SK-N-SH treated with all-trans-retinoic acid at 6 μM for 48 hours (cell line): Measurements from ENCODE around the gene STK39.

ENCODE experiments used
- ATAC-seq: fragments of 200-7000 bp; cut with Tn5 transposase; 3 replicates; pipeline ENCODE4 v1.9.1; 2020; ENCODE audit warnings: mild to moderate bottlenecking, moderate library complexity
- ARNTL ChIP-seq: fragments of 450-650 bp; formaldehyde crosslinking; IDR thresholded peaks from 2 replicates; pipeline ENCODE4 v1.5.0; 2020; ENCODE audit warnings: low read depth, mild to moderate bottlenecking, moderate library complexity, borderline replicate concordance
- BACH2 ChIP-seq: fragments of 250-450 bp; sonication (Bioruptor Pico); IDR thresholded peaks from 2 replicates; pipeline ENCODE4 v1.9.0; 2021; ENCODE audit warnings: mild to moderate bottlenecking, borderline replicate concordance
- CREB5 ChIP-seq: fragments of 250-450 bp; sonication (Bioruptor Pico); IDR thresholded peaks from 2 replicates; pipeline ENCODE4 v1.5.1; 2020; ENCODE audit warnings: low read depth, mild to moderate bottlenecking, moderate library complexity
- CSDC2 ChIP-seq: fragments of 250-450 bp; sonication (Bioruptor Pico); IDR thresholded peaks from 2 replicates; pipeline ENCODE4 v1.5.0; 2020; ENCODE audit warnings: mild to moderate bottlenecking, moderate library complexity
- CSRNP3 ChIP-seq: fragments of 250-450 bp; sonication (Bioruptor Pico); IDR thresholded peaks from 2 replicates; pipeline ENCODE4 v1.5.1; 2021; ENCODE audit warnings: mild to moderate bottlenecking, moderate library complexity
- ESRRG ChIP-seq: fragments of 250-450 bp; sonication (Bioruptor Pico); IDR thresholded peaks from 2 replicates; pipeline ENCODE4 v1.6.1; 2021; ENCODE audit warnings: mild to moderate bottlenecking
- GLIS3 ChIP-seq: fragments of 250-450 bp; sonication (Bioruptor Pico); IDR thresholded peaks from 2 replicates; pipeline ENCODE4 v1.5.0; 2020; ENCODE audit warnings: mild to moderate bottlenecking, moderate library complexity
- ISL1 ChIP-seq: fragments of 250-450 bp; sonication (Bioruptor Pico); IDR thresholded peaks from 2 replicates; pipeline ENCODE4 v2.1.2; 2022; ENCODE audit warnings: mild to moderate bottlenecking, moderate library complexity
- OSR1 ChIP-seq: fragments of 250-450 bp; sonication (Bioruptor Pico); IDR thresholded peaks from 2 replicates; pipeline ENCODE4 v1.8.0; 2022; ENCODE audit warnings: moderate library complexity, mild to moderate bottlenecking, inconsistent platforms
- PATZ1 ChIP-seq: fragments of 250-450 bp; sonication (Bioruptor Pico); IDR thresholded peaks from 2 replicates; pipeline ENCODE4 v1.8.0; 2020; ENCODE audit warnings: mild to moderate bottlenecking, moderate library complexity, borderline replicate concordance
- PPARA ChIP-seq: fragments of 250-450 bp; sonication (Bioruptor Pico); IDR thresholded peaks from 2 replicates; pipeline ENCODE4 v1.5.0; 2020; ENCODE audit warnings: mild to moderate bottlenecking, borderline replicate concordance
- RARB ChIP-seq: fragments of 250-450 bp; sonication (Bioruptor Pico); IDR thresholded peaks from 2 replicates; pipeline ENCODE4 v1.8.0; 2021; ENCODE audit warnings: mild to moderate bottlenecking, moderate library complexity
- SNAI2 ChIP-seq: fragments of 250-450 bp; sonication (Bioruptor Pico); IDR thresholded peaks from 2 replicates; pipeline ENCODE4 v1.5.0; 2020; ENCODE audit warnings: mild to moderate bottlenecking, moderate library complexity
- TCF4 ChIP-seq: fragments of 250-450 bp; sonication (Bioruptor Pico); IDR thresholded peaks from 2 replicates; pipeline ENCODE4 v1.8.0; 2021; ENCODE audit warnings: mild to moderate bottlenecking, moderate library complexity, borderline replicate concordance
- TOX ChIP-seq: fragments of 250-450 bp; sonication (Bioruptor Pico); IDR thresholded peaks from 2 replicates; pipeline ENCODE4 v1.8.0; 2021; ENCODE audit warnings: mild to moderate bottlenecking, moderate library complexity, borderline replicate concordance
- TSHZ2 ChIP-seq: fragments of 250-450 bp; sonication (Bioruptor Pico); IDR thresholded peaks from 2 replicates; pipeline ENCODE4 v1.5.0; 2020; ENCODE audit warnings: mild to moderate bottlenecking, moderate library complexity
- ZC3H10 ChIP-seq: fragments of 250-450 bp; sonication (Bioruptor Pico); IDR thresholded peaks from 2 replicates; pipeline ENCODE4 v1.5.1; 2021; ENCODE audit warnings: mild to moderate bottlenecking, moderate library complexity
- ZFP30 ChIP-seq: fragments of 450-650 bp; formaldehyde crosslinking; IDR thresholded peaks from 2 replicates; pipeline ENCODE4 v1.5.0; 2022; ENCODE audit warnings: mild to moderate bottlenecking, moderate library complexity
- ZNF70 ChIP-seq: fragments of 450-650 bp; formaldehyde crosslinking; IDR thresholded peaks from 2 replicates; pipeline ENCODE4 v1.5.0; 2020; ENCODE audit warnings: mild to moderate bottlenecking, moderate library complexity

STK39 gene

GRCh38 chr2:167941604-167942003 is 305.8 kb downstream of the STK39 start:
- no peak for ATAC-seq
- no peak for TF ChIP-seq BACH2
- no peak for TF ChIP-seq ZFP30
- TF ChIP-seq ZC3H10 (CRISPR knock-in tag), result no peak
- TF ChIP-seq PPARA (CRISPR knock-in tag), result no peak
- TF ChIP-seq TOX, result no peak
- no peak for TF ChIP-seq CSRNP3
- no peak for TF ChIP-seq CREB5 (CRISPR knock-in tag)
- TF ChIP-seq PATZ1, result no peak
- TF ChIP-seq SNAI2 (CRISPR knock-in tag), result no peak
- TF ChIP-seq, all 23 proteins: peak for 0

- ATAC-seq, result no peak
- TF ChIP-seq TSHZ2, result no peak
- TF ChIP-seq, all 23 proteins: peak for 0
Measured at GRCh38 chr2:167940734-167941507, 306.5 kb downstream of the STK39 start.

GRCh38 chr2:167940346-167940725 is 307.1 kb downstream of the STK39 start:
- TF ChIP-seq ISL1 (CRISPR knock-in tag) (no peak), PPARA (CRISPR knock-in tag) (no peak), GLIS3 (CRISPR knock-in tag) (no peak), ZNF70 (no peak), TOX (no peak), ARNTL (CRISPR knock-in tag) (no peak), ZFP30 (no peak), RARB (CRISPR knock-in tag) (no peak), BACH2 (no peak), CSDC2 (CRISPR knock-in tag) (no peak), CSRNP3 (no peak), TCF4 (CRISPR knock-in tag) (no peak), PATZ1 (no peak), CREB5 (CRISPR knock-in tag) (no peak), TSHZ2 (no peak), ESRRG (CRISPR knock-in tag) (no peak), OSR1 (no peak)
- no peak for ATAC-seq
